ENCODE measurements around the gene PRPF6.

PRPF6 gene

DNA sequence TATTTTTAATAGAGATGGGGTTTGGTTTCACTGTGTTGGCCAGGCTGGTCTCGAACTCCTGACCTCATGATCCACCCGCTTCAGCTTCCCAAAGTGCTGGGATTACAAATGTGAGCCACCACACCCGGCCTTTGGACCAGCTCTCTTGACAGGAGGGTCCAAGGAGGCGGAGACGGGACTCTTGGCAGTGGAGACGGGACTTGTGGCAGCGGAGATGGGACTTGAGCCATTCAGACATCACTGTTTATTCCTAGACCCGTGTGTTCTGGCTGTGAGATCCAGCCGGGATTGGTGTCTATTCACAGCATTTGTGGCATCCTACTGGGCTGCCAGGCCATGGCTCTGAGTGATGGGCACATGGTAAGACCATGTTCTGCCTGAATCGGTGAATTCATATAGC, 25.6 kb downstream of the PRPF6 start:
- TF ChIP-seq, protein P1, sequence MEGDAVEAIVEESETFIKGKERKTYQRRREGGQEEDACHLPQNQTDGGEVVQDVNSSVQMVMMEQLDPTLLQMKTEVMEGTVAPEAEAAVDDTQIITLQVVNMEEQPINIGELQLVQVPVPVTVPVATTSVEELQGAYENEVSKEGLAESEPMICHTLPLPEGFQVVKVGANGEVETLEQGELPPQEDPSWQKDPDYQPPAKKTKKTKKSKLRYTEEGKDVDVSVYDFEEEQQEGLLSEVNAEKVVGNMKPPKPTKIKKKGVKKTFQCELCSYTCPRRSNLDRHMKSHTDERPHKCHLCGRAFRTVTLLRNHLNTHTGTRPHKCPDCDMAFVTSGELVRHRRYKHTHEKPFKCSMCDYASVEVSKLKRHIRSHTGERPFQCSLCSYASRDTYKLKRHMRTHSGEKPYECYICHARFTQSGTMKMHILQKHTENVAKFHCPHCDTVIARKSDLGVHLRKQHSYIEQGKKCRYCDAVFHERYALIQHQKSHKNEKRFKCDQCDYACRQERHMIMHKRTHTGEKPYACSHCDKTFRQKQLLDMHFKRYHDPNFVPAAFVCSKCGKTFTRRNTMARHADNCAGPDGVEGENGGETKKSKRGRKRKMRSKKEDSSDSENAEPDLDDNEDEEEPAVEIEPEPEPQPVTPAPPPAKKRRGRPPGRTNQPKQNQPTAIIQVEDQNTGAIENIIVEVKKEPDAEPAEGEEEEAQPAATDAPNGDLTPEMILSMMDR (IDR thresholded peaks at IDR 0.05), result no peak

DNA sequence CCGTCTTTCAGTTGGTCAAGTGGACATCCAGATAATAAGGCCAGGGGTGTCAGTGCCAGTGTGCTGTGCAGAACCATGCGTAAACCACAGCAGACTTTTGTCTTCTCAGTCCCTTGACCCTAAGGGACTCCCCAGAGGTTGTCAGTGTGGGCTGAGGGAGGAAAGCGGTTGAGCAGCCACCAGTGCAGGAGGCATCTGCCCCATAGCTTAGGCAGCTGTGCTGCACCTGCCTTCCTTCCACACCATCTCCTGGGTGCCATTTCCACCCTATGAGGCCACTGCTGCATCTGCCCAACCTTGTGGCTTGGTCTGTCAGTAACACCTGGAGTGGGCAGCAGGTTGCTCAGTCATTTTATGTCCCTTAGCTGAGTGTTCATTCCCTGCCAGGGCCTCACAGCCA, 26.0 kb downstream of the PRPF6 start:
- TF ChIP-seq, protein P1 (IDR thresholded peaks at IDR 0.05), result no peak

DNA sequence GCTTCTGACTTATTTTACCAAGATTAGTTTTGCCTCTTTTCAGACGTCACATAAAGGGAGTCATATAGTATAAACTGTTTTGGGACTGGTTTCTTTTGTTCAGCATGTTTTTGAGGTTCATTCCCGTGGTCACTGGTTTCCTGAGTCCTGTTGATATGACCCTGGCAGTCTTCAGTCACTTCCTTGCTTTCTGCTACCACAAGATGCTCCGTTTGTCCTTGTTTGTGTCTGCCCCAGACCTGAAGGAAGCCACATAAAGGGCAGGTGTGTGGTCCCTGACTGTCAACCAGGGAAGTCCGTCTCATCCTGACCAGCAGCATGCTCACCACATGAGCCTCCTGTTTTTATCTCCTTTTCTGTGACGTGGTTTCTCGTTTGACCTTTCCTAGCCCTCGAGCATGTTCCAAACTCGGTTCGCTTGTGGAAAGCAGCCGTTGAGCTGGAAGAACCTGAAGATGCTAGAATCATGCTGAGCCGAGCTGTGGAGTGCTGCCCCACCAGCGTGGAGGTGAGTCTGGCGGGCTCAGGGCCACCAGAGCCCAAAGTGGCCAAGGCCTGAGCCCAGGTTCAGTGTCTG, 29.0 kb downstream of the PRPF6 start:
- TF ChIP-seq, protein P1 (IDR thresholded peaks at IDR 0.05), result no peak

DNA sequence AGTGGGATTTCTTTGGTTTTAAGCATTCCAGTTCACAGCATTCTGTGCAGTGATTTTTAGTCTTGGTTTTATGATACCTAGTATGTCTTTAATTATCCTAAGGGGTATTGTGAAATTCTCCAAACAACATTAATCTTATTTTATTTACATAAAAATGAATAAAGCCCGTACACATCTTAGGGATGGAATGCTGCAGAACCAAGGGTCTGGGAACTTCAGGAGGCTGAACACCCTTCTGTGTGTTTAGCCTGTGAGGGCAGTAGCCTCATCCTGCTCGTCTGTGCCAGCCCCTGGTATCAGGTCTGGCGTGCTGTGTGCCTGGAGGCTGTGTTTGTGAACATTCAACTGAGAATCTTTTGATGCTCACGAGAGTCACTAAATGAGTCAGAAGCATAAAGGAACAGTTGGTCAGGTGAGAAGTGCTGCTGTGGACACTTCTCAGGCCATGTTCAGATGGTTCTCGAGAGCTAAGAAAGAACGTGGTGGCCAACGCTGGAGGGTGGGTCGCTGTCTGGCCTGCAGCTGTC, 29.8 kb downstream of the PRPF6 start:
- TF ChIP-seq, protein P1 (IDR thresholded peaks at IDR 0.05), result no peak

DNA sequence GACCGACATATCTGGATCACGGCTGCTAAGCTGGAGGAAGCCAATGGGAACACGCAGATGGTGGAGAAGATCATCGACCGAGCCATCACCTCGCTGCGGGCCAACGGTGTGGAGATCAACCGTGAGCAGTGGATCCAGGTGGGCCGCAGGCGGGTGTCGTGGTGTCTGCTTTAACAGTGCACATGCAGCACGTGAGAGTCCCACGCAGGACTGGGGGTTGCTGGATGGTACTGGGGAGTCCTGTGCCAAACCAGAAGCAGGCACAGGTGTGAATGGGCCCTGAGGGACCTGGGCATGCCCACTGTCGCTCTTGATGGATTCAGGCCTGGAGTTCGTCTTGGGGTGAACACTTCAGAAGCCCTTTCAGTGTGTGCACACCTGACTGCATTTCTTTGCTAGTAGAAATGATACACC, 30.4 kb downstream of the PRPF6 start:
- TF ChIP-seq, protein P1 (IDR thresholded peaks at IDR 0.05), result no peak

DNA sequence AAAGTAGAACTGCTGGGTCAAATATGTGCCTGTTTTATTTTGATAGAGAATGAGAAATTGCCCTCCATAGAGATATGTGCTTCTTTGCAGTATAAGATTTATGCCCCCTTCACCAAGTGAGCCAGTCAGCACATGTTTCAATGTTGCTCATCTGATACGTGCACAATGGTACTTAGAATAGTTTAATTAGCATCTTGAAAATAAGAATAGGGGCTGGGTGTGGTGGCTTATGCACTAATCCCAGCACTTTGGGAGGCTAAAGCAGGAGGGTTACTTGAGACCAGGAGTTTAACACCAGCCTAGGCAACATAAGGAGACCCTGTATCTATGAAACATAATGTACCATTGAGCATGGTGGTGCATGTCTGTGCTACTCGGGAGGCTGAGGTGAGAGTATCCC, 34.7 kb downstream of the PRPF6 start:
- TF ChIP-seq, protein P1 (IDR thresholded peaks at IDR 0.05), result no peak

DNA sequence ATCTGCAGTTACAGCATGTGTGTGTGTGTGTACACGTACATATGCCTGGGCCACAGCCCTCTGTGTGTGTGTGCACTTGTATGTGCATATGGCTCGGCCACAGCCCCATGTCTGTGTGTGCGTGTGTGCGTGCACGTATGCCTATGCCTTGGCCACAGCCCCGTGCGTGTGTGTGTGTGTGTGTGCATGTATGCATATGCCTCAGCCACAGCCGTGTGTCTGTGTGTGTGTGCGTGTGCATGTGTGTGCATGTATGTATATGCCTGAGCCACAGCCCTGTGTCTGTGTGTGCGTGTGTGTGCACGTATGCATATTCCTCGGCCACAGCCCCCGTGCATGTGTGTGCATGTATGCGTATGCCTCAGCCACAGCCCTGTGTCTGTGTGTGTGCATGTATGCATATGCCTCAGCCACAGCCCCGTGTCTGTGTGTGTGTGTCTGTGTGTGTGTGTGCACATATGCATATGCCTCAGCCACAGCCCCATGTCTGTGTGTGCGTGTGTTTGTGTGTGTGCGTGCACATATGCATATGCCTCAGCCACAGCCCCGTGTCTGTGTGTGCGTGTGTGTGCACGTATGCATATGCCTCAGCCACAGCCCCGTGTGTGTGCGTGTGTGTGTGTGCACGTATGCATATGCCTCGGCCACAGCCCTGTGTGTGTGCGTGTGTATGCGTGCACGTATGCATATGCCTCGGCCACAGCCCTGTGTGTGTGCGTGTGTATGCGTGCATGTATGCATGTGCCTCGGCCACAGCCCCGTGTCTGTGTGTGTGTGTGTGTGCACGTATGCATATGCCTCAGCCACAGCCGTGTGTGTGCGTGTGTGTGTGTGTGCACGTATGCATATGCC, 40.4 kb downstream of the PRPF6 start:
- TF ChIP-seq, protein P1 (IDR thresholded peaks at IDR 0.05), result no peak
